ENCODE measurements around the gene NCK1.

DNA sequence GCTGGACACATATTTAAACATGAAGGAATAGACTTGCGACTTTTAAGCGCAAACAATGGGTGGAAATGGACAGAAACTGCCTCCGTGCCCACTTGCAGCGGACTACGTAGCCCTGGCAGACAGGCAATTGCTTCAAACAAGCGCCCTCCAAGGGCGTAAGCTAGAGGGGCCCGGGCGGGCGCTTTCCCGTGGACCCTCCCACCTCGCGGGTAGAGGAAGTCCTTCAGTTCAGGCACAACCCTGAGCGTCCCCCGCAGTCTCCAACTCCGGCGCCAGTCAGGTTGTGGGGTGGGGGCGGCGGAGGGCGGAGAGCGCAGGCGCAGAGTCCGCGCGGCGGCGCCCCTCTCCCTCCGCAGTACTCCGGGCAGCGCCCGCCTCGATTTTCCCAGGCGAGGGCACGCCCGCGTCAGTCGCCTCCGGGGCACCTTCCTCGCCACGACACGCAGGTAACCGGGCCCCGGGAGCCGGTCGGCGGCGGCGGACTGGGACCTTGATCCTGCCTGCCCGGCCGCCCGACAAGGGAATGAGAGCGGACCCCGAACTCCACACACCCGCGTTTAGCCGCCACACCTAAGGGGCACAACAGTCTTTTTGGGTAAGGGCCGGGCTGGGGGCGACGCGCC, 43.1 kb upstream of the NCK1 start, which contains the start of gene SLC35G2:
- TF ChIP-seq, protein P1, sequence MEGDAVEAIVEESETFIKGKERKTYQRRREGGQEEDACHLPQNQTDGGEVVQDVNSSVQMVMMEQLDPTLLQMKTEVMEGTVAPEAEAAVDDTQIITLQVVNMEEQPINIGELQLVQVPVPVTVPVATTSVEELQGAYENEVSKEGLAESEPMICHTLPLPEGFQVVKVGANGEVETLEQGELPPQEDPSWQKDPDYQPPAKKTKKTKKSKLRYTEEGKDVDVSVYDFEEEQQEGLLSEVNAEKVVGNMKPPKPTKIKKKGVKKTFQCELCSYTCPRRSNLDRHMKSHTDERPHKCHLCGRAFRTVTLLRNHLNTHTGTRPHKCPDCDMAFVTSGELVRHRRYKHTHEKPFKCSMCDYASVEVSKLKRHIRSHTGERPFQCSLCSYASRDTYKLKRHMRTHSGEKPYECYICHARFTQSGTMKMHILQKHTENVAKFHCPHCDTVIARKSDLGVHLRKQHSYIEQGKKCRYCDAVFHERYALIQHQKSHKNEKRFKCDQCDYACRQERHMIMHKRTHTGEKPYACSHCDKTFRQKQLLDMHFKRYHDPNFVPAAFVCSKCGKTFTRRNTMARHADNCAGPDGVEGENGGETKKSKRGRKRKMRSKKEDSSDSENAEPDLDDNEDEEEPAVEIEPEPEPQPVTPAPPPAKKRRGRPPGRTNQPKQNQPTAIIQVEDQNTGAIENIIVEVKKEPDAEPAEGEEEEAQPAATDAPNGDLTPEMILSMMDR (conservative IDR thresholded peaks at IDR 0.05; ENCODE audit: low read length): no peak
- TF ChIP-seq EZH2phosphoT487 (IDR thresholded peaks at IDR 0.05; ENCODE audit: borderline replicate concordance, low read depth, low read length): no peak

All from OCI-LY7 (cell line).